K562 (cell line): ENCODE measurements around the gene PRR9. TPM values are rescaled to one million over a fixed set of nuclear protein-coding genes. Genes with fewer than 3 reads are reported as not detected.

Experiments
- ATAC-seq: fragments of 200-7000 bp; cut with Tn5 transposase; 3 replicates; pipeline ENCODE4 v1.9.1; 2020; ENCODE audit warnings: moderate library complexity
- BruUV-seq: library from RNA; stranded (reverse); fragments of 400-500 nt; replicated peaks from 2 replicates; lab custom pipeline; 2021; lab: Mats Ljungman, UMichigan
- CTCF ChIA-PET: fragments of 300-600 bp; formaldehyde crosslinking; extraction: SDS; loops from one replicate; lab custom pipeline; 2021; ENCODE audit warnings: low intra/inter-chr PET ratio; lab: Yijun Ruan, JAX
- POLR2A ChIA-PET: fragments of 300-600, 350-650 bp; sonication (Branson Sonifier 250); formaldehyde crosslinking; extraction: SDS; loops from one replicate; lab custom pipeline; 2021; ENCODE audit warnings: antibody characterized with exemption, inconsistent platforms; lab: Yijun Ruan, JAX
- DNase-seq, 4 experiments: peaks; one replicate each; pipeline versions ENCODE4 v3.0.0 to v3.0.0-alpha.2; 2011 to 2018; ENCODE audit warnings: low spot score in 3 of 4, mixed read lengths in 3 of 4; ENCODE audit errors: extremely low read depth in 1 of 4
- FAIRE-seq: peaks from 2 replicates; lab custom pipeline; 2011; peaks lifted over from hg19 to GRCh38; lab: Jason Lieb, UNC
- H2AFZ ChIP-seq: 2 replicates; pipeline ENCODE4 v1.6.0; 2011; ENCODE audit warnings: low read depth, low read length, control low read depth, inconsistent platforms
- H3K27ac ChIP-seq: fragments of 200-600 bp; 3 replicates; pipeline ENCODE4 v1.8.0; 2011; ENCODE audit warnings: low read depth, mild to moderate bottlenecking, control low read depth, inconsistent platforms, low read length, moderate library complexity, mixed read lengths; ENCODE audit errors: extremely low read depth
- H3K27me3 ChIP-seq, 2 experiments: fragments of 300-600 bp in 1 of 2; 2 replicates in 1 of 2; 3 replicates in 1 of 2; pipeline versions ENCODE4 v1.6.0 to v1.8.0; 2011; ENCODE audit warnings: inconsistent platforms in 2 of 2, low read length in 2 of 2, mild to moderate bottlenecking in 1 of 2, mixed read lengths in 1 of 2, moderate library complexity in 1 of 2; ENCODE audit not compliant: control insufficient read depth in 2 of 2, insufficient read depth in 2 of 2
- H3K36me3 ChIP-seq: fragments of 300-600 bp; 3 replicates; pipeline ENCODE4 v1.8.0; 2011; ENCODE audit warnings: mild to moderate bottlenecking, low read length, inconsistent platforms; ENCODE audit not compliant: control insufficient read depth, insufficient read depth
- H3K4me1 ChIP-seq, 2 experiments: fragments of 200-600 bp in 1 of 2; replicated peaks in 1 of 2; 2 replicates in 1 of 2; 3 replicates in 1 of 2; pipeline versions ENCODE4 v1.5.1 to v1.8.0; 2011; ENCODE audit warnings: inconsistent platforms in 2 of 2, low read length in 2 of 2, mild to moderate bottlenecking in 1 of 2, mixed read lengths in 1 of 2, moderate library complexity in 1 of 2; ENCODE audit not compliant: control insufficient read depth in 2 of 2, insufficient read depth in 2 of 2
- H3K4me2 ChIP-seq: 2 replicates; pipeline ENCODE4 v1.6.1; 2011; ENCODE audit warnings: low read length, control low read depth, inconsistent platforms, mixed read lengths; ENCODE audit not compliant: insufficient read depth
- H3K4me3 ChIP-seq: fragments of 200-600 bp; sonication (generic), shearing (Covaris generic); 2 replicates; pipeline ENCODE4 v1.5.1; 2016; ENCODE audit warnings: control low read depth, inconsistent platforms
- H3K79me2 ChIP-seq: fragments of 200-600 bp; 3 replicates; pipeline ENCODE4 v1.8.0; 2011; ENCODE audit warnings: low read length, inconsistent platforms; ENCODE audit not compliant: control insufficient read depth, insufficient read depth
- H3K9ac ChIP-seq, 2 experiments: 2 replicates each; pipeline versions ENCODE4 v1.6.0 to v1.6.1; 2011; ENCODE audit warnings: low read depth in 2 of 2, low read length in 2 of 2, control low read depth in 1 of 2, inconsistent platforms in 1 of 2, mild to moderate bottlenecking in 1 of 2, mixed read lengths in 1 of 2; ENCODE audit not compliant: insufficient read depth in 1 of 2
- H3K9me1 ChIP-seq: one replicate; pipeline ENCODE4 v1.6.0; 2011; ENCODE audit warnings: inconsistent platforms, mild to moderate bottlenecking, low read length, moderate library complexity; ENCODE audit not compliant: control insufficient read depth, insufficient read depth
- H3K9me3 ChIP-seq: replicated peaks from 2 replicates; pipeline ENCODE4 v1.5.1; 2011; ENCODE audit warnings: low read depth, low read length, inconsistent platforms; ENCODE audit not compliant: control insufficient read depth, insufficient read depth
- H4K20me1 ChIP-seq: replicated peaks from 2 replicates; pipeline ENCODE4 v1.6.1; 2011; ENCODE audit warnings: low read length, inconsistent platforms, mixed read lengths; ENCODE audit not compliant: control insufficient read depth, insufficient read depth
- CSDE1 ChIP-seq, 2 experiments: fragments of 450-650 bp; IDR thresholded peaks; 2 replicates each; pipeline ENCODE4 v1.6.1; 2016; ENCODE audit warnings: mild to moderate bottlenecking in 1 of 2
- FIP1L1 ChIP-seq: fragments of 200-400 bp; formaldehyde crosslinking; IDR thresholded peaks from 2 replicates; pipeline ENCODE4 v1.6.1; 2018; ENCODE audit warnings: mild to moderate bottlenecking, low read depth, low read length; ENCODE audit not compliant: poor library complexity, severe bottlenecking
- GTF2E2 ChIP-seq: fragments of 200-800 bp; sonication (Bioruptor generic); IDR thresholded peaks from 2 replicates; pipeline ENCODE4 v1.6.1; 2016; ENCODE audit warnings: missing genetic modification characterization, missing compliant biosample characterization
- OTX1 ChIP-seq: fragments of 450-650 bp; formaldehyde crosslinking; IDR thresholded peaks from 2 replicates; pipeline ENCODE4 v1.4.0; 2022; ENCODE audit warnings: mild to moderate bottlenecking
- PHF8 ChIP-seq: fragments of 200-600 bp; sonication (generic); IDR thresholded peaks from 2 replicates; pipeline ENCODE4 v1.6.1; 2012; ENCODE audit warnings: mixed run types, mild to moderate bottlenecking, inconsistent platforms, low read length, moderate library complexity, borderline replicate concordance
- SMC3 ChIP-seq: conservative IDR thresholded peaks from 2 replicates; pipeline ENCODE4 v1.6.1; 2011; ENCODE audit warnings: low read depth, low read length, improper control_type of control experiment; ENCODE audit not compliant: insufficient read depth
- SPI1 ChIP-seq: IDR thresholded peaks from 2 replicates; pipeline ENCODE4 v1.6.1; 2011; ENCODE audit warnings: low read depth, low read length, control low read depth, borderline replicate concordance
- TEAD2 ChIP-seq: fragments of 450-650 bp; IDR thresholded peaks from 2 replicates; pipeline ENCODE4 v1.6.1; 2016; ENCODE audit warnings: missing genetic modification characterization, control low read depth, missing compliant biosample characterization
- USF1 ChIP-seq: sonication (generic); formaldehyde crosslinking; IDR thresholded peaks from 2 replicates; pipeline ENCODE4 v1.9.0; 2022; ENCODE audit warnings: mild to moderate bottlenecking, missing genetic modification reagents
- WGBS: fragments of 100-300 bp; shearing (Covaris generic); methylation state at CpG from one replicate; pipeline ENCODE4 v1.1.6; 2016; ENCODE audit warnings: low coverage, mixed read lengths; ENCODE audit not compliant: insufficient coverage; ENCODE audit errors: missing lambda C conversion rate; 5-methylcytosine and 5-hydroxymethylcytosine counted together
- in situ Hi-C: fragments of 300-500 bp; cut with MboI; formaldehyde crosslinking; loops from 4 replicates; pipeline ENCODE4 v1.15.0; 2018; ENCODE audit warnings: inconsistent platforms, mixed read lengths
- intact Hi-C: fragments of 100-400 bp; cut with micrococcal nuclease; formaldehyde crosslinking; loops from 2 replicates; pipeline ENCODE4 v1.14.2; 2022
- polyA plus RNA-seq, 8 experiments: library from polyadenylated mRNA; depleted of rRNA in 4 of 8; stranded (reverse) in 5 of 8; unstranded in 3 of 8; fragments of >200 nt; fragmentation: Nextera tagmentation in 2 of 8; fragmentation: Illumina TruSeq in 1 of 8; extraction: Ambion mirVana in 2 of 8; extraction: Trizol in 1 of 8; gene quantifications; 2 replicates each; pipeline versions ENCODE4 v1.2.1 to v1.2.3, GENCODE V29; 2011 to 2014; ENCODE audit warnings: inconsistent platforms in 1 of 8, missing spikeins in 1 of 8
- total RNA-seq, 7 experiments: library from RNA; depleted of rRNA in 6 of 7; stranded (reverse); fragments of >200 nt in 6 of 7; fragmentation: Illumina TruSeq in 2 of 7; extraction: Trizol in 2 of 7; gene quantifications; 2 replicates each; pipeline versions ENCODE4 v1.2.1 to v1.2.3, GENCODE V29; 2011 to 2021; ENCODE audit warnings: low replicate concordance in 1 of 7
- TF ChIP-seq, protein P1 (sequence below): fragments of 200-800 bp; sonication (Bioruptor generic); IDR thresholded peaks from 2 replicates; pipeline ENCODE4 v1.6.1; 2016; ENCODE audit warnings: missing genetic modification characterization, missing compliant biosample characterization
- TF ChIP-seq, protein P2 (sequence below): sonication (generic); formaldehyde crosslinking; IDR thresholded peaks from 2 replicates; pipeline ENCODE4 v1.8.0; 2023; ENCODE audit warnings: mild to moderate bottlenecking, missing genetic modification reagents
- TF ChIP-seq, protein P3 (sequence below): fragments of 450-650 bp; formaldehyde crosslinking; conservative IDR thresholded peaks from 2 replicates; pipeline ENCODE4 v1.4.0; 2022; ENCODE audit warnings: mild to moderate bottlenecking, missing genetic modification characterization

Gene PRR9
- total and polyA plus RNA-seq, 9 of the 15 experiments (the other 6 are each of a cell fraction or from before 2014, with no cell fraction given), result 0.14 to 1.4 (median 0.24) TPM; not detected in 1

- no peak for FAIRE-seq
- intact Hi-C loops, result no loop called here
- H3K27me3 ChIP-seq, result peaks cover 0 to 2% of the 10 kb centered on the region in 2 experiments; a peak in 1 of 5 replicates
- TF ChIP-seq SPI1 (no peak), FIP1L1 (no peak), SMC3 (no peak), USF1 (no peak), PHF8 (no peak), CSDE1 (IDR thresholded peaks at IDR 0.05) (no peak), GTF2E2 (no peak), TEAD2 (tag) (no peak), OTX1 (CRISPR knock-in tag) (no peak)
- TF ChIP-seq, protein P1, sequence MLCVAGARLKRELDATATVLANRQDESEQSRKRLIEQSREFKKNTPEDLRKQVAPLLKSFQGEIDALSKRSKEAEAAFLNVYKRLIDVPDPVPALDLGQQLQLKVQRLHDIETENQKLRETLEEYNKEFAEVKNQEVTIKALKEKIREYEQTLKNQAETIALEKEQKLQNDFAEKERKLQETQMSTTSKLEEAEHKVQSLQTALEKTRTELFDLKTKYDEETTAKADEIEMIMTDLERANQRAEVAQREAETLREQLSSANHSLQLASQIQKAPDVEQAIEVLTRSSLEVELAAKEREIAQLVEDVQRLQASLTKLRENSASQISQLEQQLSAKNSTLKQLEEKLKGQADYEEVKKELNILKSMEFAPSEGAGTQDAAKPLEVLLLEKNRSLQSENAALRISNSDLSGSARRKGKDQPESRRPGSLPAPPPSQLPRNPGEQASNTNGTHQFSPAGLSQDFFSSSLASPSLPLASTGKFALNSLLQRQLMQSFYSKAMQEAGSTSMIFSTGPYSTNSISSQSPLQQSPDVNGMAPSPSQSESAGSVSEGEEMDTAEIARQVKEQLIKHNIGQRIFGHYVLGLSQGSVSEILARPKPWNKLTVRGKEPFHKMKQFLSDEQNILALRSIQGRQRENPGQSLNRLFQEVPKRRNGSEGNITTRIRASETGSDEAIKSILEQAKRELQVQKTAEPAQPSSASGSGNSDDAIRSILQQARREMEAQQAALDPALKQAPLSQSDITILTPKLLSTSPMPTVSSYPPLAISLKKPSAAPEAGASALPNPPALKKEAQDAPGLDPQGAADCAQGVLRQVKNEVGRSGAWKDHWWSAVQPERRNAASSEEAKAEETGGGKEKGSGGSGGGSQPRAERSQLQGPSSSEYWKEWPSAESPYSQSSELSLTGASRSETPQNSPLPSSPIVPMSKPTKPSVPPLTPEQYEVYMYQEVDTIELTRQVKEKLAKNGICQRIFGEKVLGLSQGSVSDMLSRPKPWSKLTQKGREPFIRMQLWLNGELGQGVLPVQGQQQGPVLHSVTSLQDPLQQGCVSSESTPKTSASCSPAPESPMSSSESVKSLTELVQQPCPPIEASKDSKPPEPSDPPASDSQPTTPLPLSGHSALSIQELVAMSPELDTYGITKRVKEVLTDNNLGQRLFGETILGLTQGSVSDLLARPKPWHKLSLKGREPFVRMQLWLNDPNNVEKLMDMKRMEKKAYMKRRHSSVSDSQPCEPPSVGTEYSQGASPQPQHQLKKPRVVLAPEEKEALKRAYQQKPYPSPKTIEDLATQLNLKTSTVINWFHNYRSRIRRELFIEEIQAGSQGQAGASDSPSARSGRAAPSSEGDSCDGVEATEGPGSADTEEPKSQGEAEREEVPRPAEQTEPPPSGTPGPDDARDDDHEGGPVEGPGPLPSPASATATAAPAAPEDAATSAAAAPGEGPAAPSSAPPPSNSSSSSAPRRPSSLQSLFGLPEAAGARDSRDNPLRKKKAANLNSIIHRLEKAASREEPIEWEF, result no peak
- TF ChIP-seq, protein P2, sequence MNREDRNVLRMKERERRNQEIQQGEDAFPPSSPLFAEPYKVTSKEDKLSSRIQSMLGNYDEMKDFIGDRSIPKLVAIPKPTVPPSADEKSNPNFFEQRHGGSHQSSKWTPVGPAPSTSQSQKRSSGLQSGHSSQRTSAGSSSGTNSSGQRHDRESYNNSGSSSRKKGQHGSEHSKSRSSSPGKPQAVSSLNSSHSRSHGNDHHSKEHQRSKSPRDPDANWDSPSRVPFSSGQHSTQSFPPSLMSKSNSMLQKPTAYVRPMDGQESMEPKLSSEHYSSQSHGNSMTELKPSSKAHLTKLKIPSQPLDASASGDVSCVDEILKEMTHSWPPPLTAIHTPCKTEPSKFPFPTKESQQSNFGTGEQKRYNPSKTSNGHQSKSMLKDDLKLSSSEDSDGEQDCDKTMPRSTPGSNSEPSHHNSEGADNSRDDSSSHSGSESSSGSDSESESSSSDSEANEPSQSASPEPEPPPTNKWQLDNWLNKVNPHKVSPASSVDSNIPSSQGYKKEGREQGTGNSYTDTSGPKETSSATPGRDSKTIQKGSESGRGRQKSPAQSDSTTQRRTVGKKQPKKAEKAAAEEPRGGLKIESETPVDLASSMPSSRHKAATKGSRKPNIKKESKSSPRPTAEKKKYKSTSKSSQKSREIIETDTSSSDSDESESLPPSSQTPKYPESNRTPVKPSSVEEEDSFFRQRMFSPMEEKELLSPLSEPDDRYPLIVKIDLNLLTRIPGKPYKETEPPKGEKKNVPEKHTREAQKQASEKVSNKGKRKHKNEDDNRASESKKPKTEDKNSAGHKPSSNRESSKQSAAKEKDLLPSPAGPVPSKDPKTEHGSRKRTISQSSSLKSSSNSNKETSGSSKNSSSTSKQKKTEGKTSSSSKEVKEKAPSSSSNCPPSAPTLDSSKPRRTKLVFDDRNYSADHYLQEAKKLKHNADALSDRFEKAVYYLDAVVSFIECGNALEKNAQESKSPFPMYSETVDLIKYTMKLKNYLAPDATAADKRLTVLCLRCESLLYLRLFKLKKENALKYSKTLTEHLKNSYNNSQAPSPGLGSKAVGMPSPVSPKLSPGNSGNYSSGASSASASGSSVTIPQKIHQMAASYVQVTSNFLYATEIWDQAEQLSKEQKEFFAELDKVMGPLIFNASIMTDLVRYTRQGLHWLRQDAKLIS, result no peak
- TF ChIP-seq, protein P3, sequence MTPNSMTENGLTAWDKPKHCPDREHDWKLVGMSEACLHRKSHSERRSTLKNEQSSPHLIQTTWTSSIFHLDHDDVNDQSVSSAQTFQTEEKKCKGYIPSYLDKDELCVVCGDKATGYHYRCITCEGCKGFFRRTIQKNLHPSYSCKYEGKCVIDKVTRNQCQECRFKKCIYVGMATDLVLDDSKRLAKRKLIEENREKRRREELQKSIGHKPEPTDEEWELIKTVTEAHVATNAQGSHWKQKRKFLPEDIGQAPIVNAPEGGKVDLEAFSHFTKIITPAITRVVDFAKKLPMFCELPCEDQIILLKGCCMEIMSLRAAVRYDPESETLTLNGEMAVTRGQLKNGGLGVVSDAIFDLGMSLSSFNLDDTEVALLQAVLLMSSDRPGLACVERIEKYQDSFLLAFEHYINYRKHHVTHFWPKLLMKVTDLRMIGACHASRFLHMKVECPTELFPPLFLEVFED, result no peak
Measured at GRCh38 chr1:153168686-153169085, 48.7 kb upstream of the PRR9 start.

More at GRCh38 chr1:153168686-153169085, 48.7 kb upstream of the PRR9 start:
- Histone ChIP-seq H3K79me2 (no peaks in the 10 kb centered on the region), H3K36me3 (no peaks in the 10 kb centered on the region), H3K9me1 (no peaks in the 10 kb centered on the region), H3K4me1 (no peaks in the 10 kb centered on the region), H3K4me3 (no peak overlapping the region), H3K9ac (no peak overlapping the region), H4K20me1 (no peaks in the 10 kb centered on the region), H2AFZ (no peak overlapping the region), H3K27ac (no peak overlapping the region), H3K9me3 (no peaks in the 10 kb centered on the region), H3K4me2 (no peak overlapping the region)
- ChIA-PET POLR2A (no interaction called here), CTCF (no interaction called here)
- no peak for DNase-seq
- 0% methylated on average over 2 of the region's 2 CpGs for WGBS
- no TSS peak for BruUV-seq
- ATAC-seq, result no peak
- in situ Hi-C loops, result no loop called here
